Endothelial cell of umbilical vein (primary cell): ENCODE results near the gene ATIC. TPM values are rescaled to one million over a fixed set of nuclear protein-coding genes. Genes with fewer than 3 reads are reported as not detected.
A peak's percentile ranks its signal among the peaks of the same experiment; 100 is the strongest.

Source experiments
- BruUV-seq: library from RNA; stranded (reverse); fragments of 400-500 nt; replicated peaks from 2 replicates; lab custom pipeline; 2021; lab: Mats Ljungman, UMichigan
- CTCF ChIA-PET: fragments of 300-600, 350-600 bp; sonication (Branson Sonifier 250); formaldehyde crosslinking; loops from one replicate; lab custom pipeline; 2021; ENCODE audit warnings: antibody characterized with exemption, inconsistent platforms; lab: Charles Lee
- POLR2A ChIA-PET: fragments of 300-600, 350-600 bp; sonication (Branson Sonifier 250); formaldehyde crosslinking; loops from one replicate; lab custom pipeline; 2021; ENCODE audit warnings: antibody characterized with exemption, inconsistent platforms; lab: Charles Lee
- DNase-seq: peaks from one replicate; pipeline ENCODE4 v3.0.0-alpha.2; 2011; ENCODE audit warnings: low read depth, low spot score
- FAIRE-seq: peaks from 2 replicates; lab custom pipeline; 2011; peaks lifted over from hg19 to GRCh38; lab: Jason Lieb, UNC
- H2AFZ ChIP-seq: 2 replicates; pipeline ENCODE4 v1.6.0; 2012; ENCODE audit warnings: low read depth, low read length, control low read depth, inconsistent platforms
- H3K27ac ChIP-seq: 2 replicates; pipeline ENCODE4 v1.5.1; 2011; ENCODE audit warnings: low read depth, mild to moderate bottlenecking, control low read depth, low read length, moderate library complexity; ENCODE audit not compliant: insufficient read depth
- H3K27me3 ChIP-seq, 2 experiments: 2 replicates each; pipeline versions ENCODE4 v1.6.0 to v1.6.1; 2011; ENCODE audit warnings: low read length in 2 of 2, mixed read lengths in 1 of 2; ENCODE audit not compliant: control insufficient read depth in 2 of 2, insufficient read depth in 2 of 2
- H3K36me3 ChIP-seq, 2 experiments: 2 replicates in 1 of 2; 3 replicates in 1 of 2; pipeline ENCODE4 v1.5.1; 2011; ENCODE audit warnings: low read length in 2 of 2, mild to moderate bottlenecking in 1 of 2, moderate library complexity in 1 of 2; ENCODE audit not compliant: control insufficient read depth in 2 of 2, insufficient read depth in 2 of 2; ENCODE audit errors: extremely low read depth in 1 of 2
- H3K4me1 ChIP-seq: 3 replicates; pipeline ENCODE4 v1.5.1; 2011; ENCODE audit warnings: mild to moderate bottlenecking, low read length; ENCODE audit not compliant: control insufficient read depth, insufficient read depth; ENCODE audit errors: extremely low read depth
- H3K4me2 ChIP-seq: 2 replicates; pipeline ENCODE4 v1.6.1; 2011; ENCODE audit warnings: low read length, control low read depth, mixed read lengths; ENCODE audit not compliant: insufficient read depth
- H3K4me3 ChIP-seq, 3 experiments: fragments of 200-600 bp in 1 of 3; sonication (generic), shearing (Covaris generic) in 1 of 3; replicated peaks in 1 of 3; 2 replicates each; pipeline ENCODE4 v1.5.1; 2011 to 2016; ENCODE audit warnings: control low read depth in 3 of 3, low read length in 3 of 3, mild to moderate bottlenecking in 2 of 3, inconsistent platforms in 1 of 3, low read depth in 1 of 3, moderate library complexity in 1 of 3; ENCODE audit not compliant: insufficient read depth in 1 of 3
- H3K79me2 ChIP-seq: 2 replicates; pipeline ENCODE4 v1.6.0; 2012; ENCODE audit warnings: low read length, inconsistent platforms; ENCODE audit not compliant: control insufficient read depth, insufficient read depth
- H3K9ac ChIP-seq: replicated peaks from 2 replicates; pipeline ENCODE3; 2011; ENCODE audit warnings: low read length, control low read depth; ENCODE audit not compliant: insufficient read depth; ENCODE audit errors: extremely low read depth
- H3K9me1 ChIP-seq: replicated peaks from 3 replicates; pipeline ENCODE4 v1.6.0; 2011; ENCODE audit warnings: mild to moderate bottlenecking, low read length; ENCODE audit not compliant: control insufficient read depth, insufficient read depth; ENCODE audit errors: extremely low read depth
- H3K9me3 ChIP-seq: replicated peaks from 2 replicates; pipeline ENCODE4 v1.5.1; 2012; ENCODE audit warnings: low read length, inconsistent platforms; ENCODE audit not compliant: control insufficient read depth, insufficient read depth
- H4K20me1 ChIP-seq: replicated peaks from 2 replicates; pipeline ENCODE3; 2011; ENCODE audit warnings: mild to moderate bottlenecking, low read length; ENCODE audit not compliant: control insufficient read depth, insufficient read depth; ENCODE audit errors: extremely low read depth
- FOS ChIP-seq: IDR thresholded peaks from 2 replicates; pipeline ENCODE4 v1.6.1; 2011; ENCODE audit warnings: mild to moderate bottlenecking, low read length, moderate library complexity, borderline replicate concordance; ENCODE audit not compliant: insufficient read depth
- GATA2 ChIP-seq: IDR thresholded peaks from 2 replicates; pipeline ENCODE4 v1.7.0; 2011; ENCODE audit warnings: low read depth, mild to moderate bottlenecking, moderate library complexity, mixed read lengths, low read length; ENCODE audit not compliant: insufficient read length, insufficient read depth
- JUN ChIP-seq: IDR thresholded peaks from 2 replicates; pipeline ENCODE4 v1.6.1; 2011; ENCODE audit warnings: borderline replicate concordance, low read depth; ENCODE audit not compliant: insufficient read length, insufficient read depth
- POLR2A ChIP-seq: IDR thresholded peaks from 2 replicates; pipeline ENCODE4 v1.6.1; 2012; ENCODE audit warnings: low read depth, mild to moderate bottlenecking, control low read depth, low read length
- POLR2AphosphoS5 ChIP-seq: IDR thresholded peaks from 2 replicates; pipeline ENCODE4 v1.6.1; 2012; ENCODE audit warnings: low read depth, mild to moderate bottlenecking, control low read depth, low read length, moderate library complexity; ENCODE audit not compliant: insufficient read depth
- dilution Hi-C: fragments of 300-500 bp; cut with MboI; formaldehyde crosslinking; loops from one replicate; pipeline ENCODE4 v1.15.0; 2019; ENCODE audit warnings: low sequenced_read_pairs; ENCODE audit not compliant: extremely low pct_ligation_motif_present
- intact Hi-C: fragments of 100-400 bp; cut with micrococcal nuclease; formaldehyde crosslinking; loops from one replicate; pipeline ENCODE4 v1.10.0; 2022
- polyA plus RNA-seq, 4 experiments: library from polyadenylated mRNA; depleted of rRNA in 3 of 4; stranded (reverse) in 3 of 4; unstranded in 1 of 4; fragments of >200 nt; gene quantifications; 2 replicates each; pipeline versions ENCODE4 v1.2.1 to v1.2.3, GENCODE V29; 2011 to 2012; ENCODE audit warnings: missing spikeins in 1 of 4
- total RNA-seq: library from RNA; stranded (reverse); gene quantifications from 2 replicates; pipeline ENCODE4 v1.2.3, GENCODE V29; 2021
- TF ChIP-seq, protein P1 (sequence below): IDR thresholded peaks from 2 replicates; pipeline ENCODE4 v1.6.1; 2011; ENCODE audit not compliant: insufficient read depth, insufficient read length
- TF ChIP-seq, protein P2 (sequence below), 2 donors: IDR thresholded peaks; 1 replicate in 1 of 2; 2 replicates in 1 of 2; pipeline ENCODE4 v1.5.1; 2011; ENCODE audit warnings: low read length in 2 of 2, mild to moderate bottlenecking in 2 of 2, moderate library complexity in 2 of 2, control low read depth in 1 of 2, inconsistent platforms in 1 of 2, low read depth in 1 of 2; ENCODE audit not compliant: insufficient read depth in 1 of 2; ENCODE audit errors: extremely low read depth in 1 of 2

The ATIC gene
- total and polyA plus RNA-seq, 2 donors (not counting 3 experiments of a cell fraction or from before 2014, with no cell fraction given), result 29.5 to 80.2 TPM

DNA sequence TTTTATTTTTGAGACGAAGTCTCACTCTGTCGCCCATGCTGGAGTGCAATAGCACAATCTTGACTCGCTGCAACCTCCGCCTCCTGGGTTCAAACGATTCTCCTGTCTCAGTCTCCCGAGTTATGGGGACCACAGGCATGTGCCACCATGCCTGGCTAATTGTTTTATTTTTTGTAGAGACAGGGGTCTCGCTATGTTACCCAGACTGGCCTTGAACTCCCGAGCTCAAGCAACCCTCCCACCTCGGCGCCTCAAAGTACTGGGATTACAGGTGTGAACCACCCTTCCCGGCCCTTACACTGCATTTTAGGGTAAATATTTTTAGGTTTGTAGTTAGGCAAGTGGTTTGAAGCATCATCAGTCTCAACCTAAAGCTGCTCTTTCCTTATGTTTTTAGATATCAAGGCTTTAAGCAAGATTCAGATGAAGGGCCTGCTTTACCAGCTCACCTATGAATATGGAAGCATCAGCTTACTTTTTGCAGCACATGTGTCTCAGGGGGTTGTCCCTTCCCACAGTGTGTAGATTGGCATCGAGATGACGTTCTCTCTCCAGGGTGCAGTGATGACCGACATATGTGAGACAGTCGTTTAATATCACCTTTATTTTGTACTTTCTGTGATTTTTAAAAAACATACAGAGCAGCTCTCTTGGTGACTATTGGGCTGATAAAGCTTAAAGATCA lies 47.2 kb downstream of the ATIC start:
- CTCF ChIA-PET, result interaction anchor here (1.2 to 1.5 kb wide), 2 partner anchors 9 to 572 kb away, joined by 3 to 4 read pairs; no protein-coding TSS in a partner anchor
- Histone ChIP-seq H3K9me1 (no peaks in the 10 kb centered on the region), H3K79me2 (no peaks in the 10 kb centered on the region), H4K20me1 (no peaks in the 10 kb centered on the region), H3K36me3 (peaks cover 29 to 30% of the 10 kb centered on the region in 2 experiments), H3K9ac (no peak overlapping the region), H2AFZ (no peak overlapping the region), H3K27ac (no peak overlapping the region), H3K4me3 (no peak overlapping the region), H3K9me3 (no peaks in the 10 kb centered on the region), H3K27me3 (no peaks in the 10 kb centered on the region), H3K4me1 (no peaks in the 10 kb centered on the region), H3K4me2 (no peak overlapping the region)
- dilution Hi-C loops, result no loop called here
- no peak for DNase-seq
- POLR2A ChIA-PET, result no interaction called here
- no peak for FAIRE-seq
- no TSS peak for BruUV-seq
- peak; percentile 57 for TF ChIP-seq POLR2AphosphoS5
- TF ChIP-seq, protein P1, sequence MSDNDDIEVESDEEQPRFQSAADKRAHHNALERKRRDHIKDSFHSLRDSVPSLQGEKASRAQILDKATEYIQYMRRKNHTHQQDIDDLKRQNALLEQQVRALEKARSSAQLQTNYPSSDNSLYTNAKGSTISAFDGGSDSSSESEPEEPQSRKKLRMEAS, result no peak
- no peak for TF ChIP-seq POLR2A
- TF ChIP-seq GATA2, result no peak
- TF ChIP-seq, protein P2, sequence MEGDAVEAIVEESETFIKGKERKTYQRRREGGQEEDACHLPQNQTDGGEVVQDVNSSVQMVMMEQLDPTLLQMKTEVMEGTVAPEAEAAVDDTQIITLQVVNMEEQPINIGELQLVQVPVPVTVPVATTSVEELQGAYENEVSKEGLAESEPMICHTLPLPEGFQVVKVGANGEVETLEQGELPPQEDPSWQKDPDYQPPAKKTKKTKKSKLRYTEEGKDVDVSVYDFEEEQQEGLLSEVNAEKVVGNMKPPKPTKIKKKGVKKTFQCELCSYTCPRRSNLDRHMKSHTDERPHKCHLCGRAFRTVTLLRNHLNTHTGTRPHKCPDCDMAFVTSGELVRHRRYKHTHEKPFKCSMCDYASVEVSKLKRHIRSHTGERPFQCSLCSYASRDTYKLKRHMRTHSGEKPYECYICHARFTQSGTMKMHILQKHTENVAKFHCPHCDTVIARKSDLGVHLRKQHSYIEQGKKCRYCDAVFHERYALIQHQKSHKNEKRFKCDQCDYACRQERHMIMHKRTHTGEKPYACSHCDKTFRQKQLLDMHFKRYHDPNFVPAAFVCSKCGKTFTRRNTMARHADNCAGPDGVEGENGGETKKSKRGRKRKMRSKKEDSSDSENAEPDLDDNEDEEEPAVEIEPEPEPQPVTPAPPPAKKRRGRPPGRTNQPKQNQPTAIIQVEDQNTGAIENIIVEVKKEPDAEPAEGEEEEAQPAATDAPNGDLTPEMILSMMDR (IDR thresholded peaks at IDR 0.05; ENCODE audit: extremely low read depth in 1 of 2, insufficient read depth in 1 of 2, low read depth in 1 of 2, low read length in 2 of 2), result no peak
- no peak for TF ChIP-seq FOS
- no peak for TF ChIP-seq JUN
- intact Hi-C loops, result no loop called here
